GM19099 (cell line): ENCODE measurements around the gene EXOC3.

ENCODE experiments used
- POLR2A ChIP-seq: IDR thresholded peaks from 3 replicates; pipeline ENCODE4 v1.6.1; 2011; ENCODE audit warnings: low read depth; ENCODE audit not compliant: insufficient read length; ENCODE audit errors: extremely low read depth

EXOC3 gene

GRCh38 chr5:476814-477175, 33.8 kb downstream of the EXOC3 start:
- no peak for TF ChIP-seq POLR2A

DNA sequence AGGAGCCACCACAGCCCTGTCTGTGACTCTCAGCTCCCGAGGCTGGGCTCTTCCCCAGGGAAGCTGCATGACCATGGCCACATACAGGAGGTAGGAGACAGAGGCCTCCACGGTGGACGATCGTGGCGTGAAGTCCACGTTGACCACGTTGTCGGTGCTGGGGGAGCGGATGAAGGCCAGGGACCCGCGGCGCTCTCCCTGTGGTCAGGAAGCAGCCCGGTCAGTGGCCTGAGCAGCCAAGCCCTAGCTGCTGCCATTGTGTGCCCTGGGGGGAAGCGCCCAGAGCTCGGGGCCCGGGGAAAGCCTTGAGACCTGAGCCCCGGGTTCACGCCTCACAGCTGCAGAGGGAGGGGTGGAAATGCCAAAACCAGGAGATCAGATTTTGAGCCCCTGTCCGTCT, 34.3 kb downstream of the EXOC3 start:
- TF ChIP-seq POLR2A: no peak

DNA sequence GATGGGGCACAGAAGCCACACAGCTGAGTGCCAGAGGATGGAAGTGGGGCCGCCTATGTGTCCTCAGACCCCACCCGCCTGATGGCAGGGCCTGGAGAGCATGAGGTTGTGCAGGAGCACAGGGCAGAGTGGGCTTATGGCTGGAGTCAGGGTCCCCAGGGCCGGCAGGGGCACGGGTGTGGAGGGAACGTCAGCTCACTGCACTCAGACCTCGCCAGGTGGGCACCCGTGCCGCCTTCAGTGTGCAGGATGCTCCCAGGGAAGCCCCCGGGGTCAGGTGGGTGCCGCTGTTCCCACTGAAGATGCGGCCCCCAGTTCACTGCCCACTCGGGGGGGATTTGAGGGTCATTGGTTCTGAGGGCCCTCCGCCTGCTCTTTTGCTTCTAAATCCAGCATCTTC, 34.9 kb downstream of the EXOC3 start:
- TF ChIP-seq POLR2A: no peak

GRCh38 chr5:478369-478981, 35.5 kb downstream of the EXOC3 start:
- TF ChIP-seq POLR2A: no peak

- no peak for TF ChIP-seq POLR2A
Measured at GRCh38 chr5:478982-479535, 36.1 kb downstream of the EXOC3 start.

DNA sequence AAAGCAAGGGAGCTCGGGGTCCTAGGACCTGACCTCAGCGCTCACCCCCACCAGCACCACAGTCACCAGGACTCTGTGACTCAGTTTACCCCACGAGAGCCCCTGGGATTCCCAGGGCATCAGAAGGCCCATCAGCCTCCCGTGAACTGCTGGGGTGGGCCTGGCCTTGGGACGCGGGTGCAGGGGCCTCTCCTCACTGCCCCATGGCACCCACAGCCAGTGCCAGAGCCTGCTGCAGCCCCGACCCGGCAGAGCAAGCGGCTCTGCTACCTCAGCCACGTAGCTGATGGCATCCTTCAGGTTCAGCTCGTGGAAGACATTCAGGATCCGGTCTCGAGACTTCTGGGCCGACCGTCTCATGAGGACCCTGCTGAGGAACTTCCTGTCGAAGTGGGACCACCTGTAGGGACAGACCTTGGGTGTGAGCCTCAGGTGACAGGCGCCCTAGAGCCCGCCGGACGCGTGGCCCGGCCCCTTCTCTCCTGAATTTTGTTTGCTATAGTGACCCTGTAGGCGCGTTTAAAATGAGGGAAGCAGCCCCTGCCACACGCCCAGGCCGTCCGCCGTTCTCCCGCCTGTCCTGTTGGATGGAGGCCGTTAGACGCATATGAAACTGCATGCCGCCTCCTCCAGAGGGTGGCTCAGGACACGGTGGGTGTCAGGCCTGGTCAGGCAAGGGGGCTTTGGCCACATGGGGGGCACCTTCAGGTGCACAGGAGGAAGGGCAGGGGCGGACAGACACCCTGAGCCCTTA, 36.8 kb downstream of the EXOC3 start:
- no peak for TF ChIP-seq POLR2A

DNA sequence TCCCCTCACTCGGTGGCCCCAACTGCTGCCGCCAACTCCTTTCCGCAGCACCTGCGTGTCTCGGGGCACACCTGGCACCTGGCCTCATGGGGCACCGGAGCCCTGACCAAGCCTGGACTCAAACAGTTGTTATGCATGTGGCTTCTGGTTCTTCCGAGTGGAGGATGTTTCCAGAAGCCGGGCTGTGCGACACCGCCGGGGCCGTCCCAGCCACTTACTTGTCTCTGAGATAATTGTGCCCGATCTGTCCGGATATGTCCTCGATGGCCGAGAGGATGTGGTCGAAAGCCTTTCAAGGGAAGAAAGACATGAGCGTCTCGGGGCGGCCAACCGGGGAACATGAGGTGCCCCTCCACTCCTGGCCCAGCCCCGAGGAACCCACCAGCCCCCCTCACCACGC, 38.4 kb downstream of the EXOC3 start:
- TF ChIP-seq POLR2A: no peak

GRCh38 chr5:482021-482420, 39.0 kb downstream of the EXOC3 start:
- no peak for TF ChIP-seq POLR2A

DNA sequence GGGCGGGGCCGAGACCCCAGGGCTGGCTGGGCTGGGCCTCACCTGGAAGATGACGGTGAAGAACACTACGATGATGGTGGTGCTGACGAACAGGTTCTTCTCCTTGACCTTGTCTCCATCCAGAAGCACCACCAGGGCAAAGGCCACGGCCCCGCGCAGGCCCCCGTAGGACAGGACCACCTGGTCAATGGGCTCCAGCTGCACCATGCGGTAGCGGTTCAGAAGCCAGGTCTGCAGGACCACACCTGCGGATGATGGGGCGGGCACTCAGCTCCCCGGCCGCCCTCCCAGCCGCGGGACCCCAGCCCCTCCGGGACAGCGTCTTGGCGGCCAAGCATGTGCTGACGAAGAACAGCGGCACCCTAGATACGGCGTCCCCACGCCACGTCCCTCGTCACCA, 39.5 kb downstream of the EXOC3 start:
- TF ChIP-seq POLR2A: no peak

- TF ChIP-seq POLR2A: no peak
Measured at GRCh38 chr5:483011-483410, 40.0 kb downstream of the EXOC3 start.

DNA sequence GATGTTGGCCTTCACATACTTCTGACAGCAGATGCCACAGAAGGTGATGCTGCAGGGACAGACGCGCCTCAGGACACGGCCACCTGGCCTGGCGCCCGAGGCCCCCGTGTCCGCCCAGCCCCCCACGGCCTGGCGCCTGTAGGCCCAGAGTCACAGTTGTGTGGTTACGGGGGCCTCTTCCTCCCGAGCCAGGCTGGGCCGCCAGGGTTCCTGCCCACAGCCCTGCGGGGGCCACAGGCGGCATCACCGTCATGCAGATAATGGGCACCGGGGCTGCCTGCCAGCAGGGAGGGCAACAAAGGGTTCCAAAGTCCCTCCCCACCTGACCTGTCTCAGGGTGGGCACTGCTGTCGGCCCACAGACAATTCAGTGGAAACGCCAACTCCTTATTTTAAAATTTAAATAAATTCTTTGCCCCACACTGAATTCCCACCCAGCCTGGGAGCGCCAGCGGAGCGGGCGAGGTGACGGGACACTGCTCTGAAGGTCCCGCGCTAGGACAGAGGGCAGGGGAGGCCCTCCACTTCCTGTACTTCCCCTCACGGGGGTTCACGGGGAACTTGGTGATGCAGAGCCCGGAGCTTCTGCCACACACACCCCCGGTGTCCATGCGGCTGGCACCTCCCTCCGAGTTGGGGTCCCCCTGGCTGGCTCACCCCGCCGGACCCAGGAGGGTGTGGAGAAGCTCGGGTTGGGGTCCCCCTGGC, 40.6 kb downstream of the EXOC3 start:
- TF ChIP-seq POLR2A: no peak

GRCh38 chr5:484556-484955, 41.6 kb downstream of the EXOC3 start:
- TF ChIP-seq POLR2A: no peak

DNA sequence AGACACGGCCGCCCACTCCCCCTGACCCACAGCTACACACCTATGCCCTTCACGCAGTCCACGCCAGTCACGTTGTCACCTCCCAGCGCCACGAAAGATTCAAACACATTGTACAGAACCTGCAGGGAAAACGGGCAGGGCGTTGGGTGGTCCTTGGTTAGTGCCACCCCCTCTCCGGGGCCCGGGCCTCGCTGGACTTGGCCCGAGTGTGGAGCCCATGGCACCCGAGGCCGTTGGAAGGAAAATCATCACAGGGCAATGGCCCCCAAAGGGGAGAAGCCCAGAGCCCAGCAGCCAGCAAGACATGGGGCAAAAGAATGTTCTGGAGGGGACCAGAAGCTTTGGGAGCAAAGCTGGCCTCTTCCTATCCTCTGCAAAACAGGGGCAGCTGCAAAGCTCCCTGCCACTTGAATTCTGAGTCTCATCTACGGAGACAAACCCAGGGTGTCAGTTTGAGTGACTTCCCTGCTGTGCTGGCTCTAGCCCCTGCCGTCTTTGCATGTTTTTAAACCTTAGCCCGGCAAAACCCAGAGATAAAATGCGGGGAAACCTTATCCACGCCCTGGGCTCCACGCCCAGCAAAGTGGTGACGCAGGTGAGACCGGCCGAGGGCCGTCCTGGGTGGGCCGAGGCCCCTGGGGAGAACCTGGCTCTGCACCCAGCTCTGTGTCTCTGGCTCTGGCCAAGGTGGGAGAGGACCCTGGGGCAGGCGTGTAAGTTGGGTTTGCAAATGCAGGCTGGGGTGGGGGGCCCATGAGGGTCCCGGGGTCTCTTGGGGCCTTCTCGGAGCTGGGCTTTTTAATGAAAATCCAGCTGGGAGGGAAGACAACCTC, 42.4 kb downstream of the EXOC3 start:
- no peak for TF ChIP-seq POLR2A

- TF ChIP-seq POLR2A: no peak
Measured at GRCh38 chr5:485946-486491, 43.0 kb downstream of the EXOC3 start.

- no peak for TF ChIP-seq POLR2A
Measured at GRCh38 chr5:488241-488640, 45.3 kb downstream of the EXOC3 start.
